Lower leg skin (tissue), 3 donors: ENCODE results near the gene SHMT1.

ENCODE experiments used
- POLR2A ChIP-seq, 2 donors: fragments of 450-650 bp; IDR thresholded peaks; one replicate each; pipeline ENCODE4 v1.6.1; 2016 to 2017; ENCODE audit warnings: antibody characterized with exemption in 2 of 2, mild to moderate bottlenecking in 1 of 2, moderate library complexity in 1 of 2
- TF ChIP-seq, protein P1 (sequence below), 3 donors: fragments of 450-650 bp; IDR thresholded peaks; one replicate each; pipeline ENCODE4 v1.5.1; 2016; ENCODE audit warnings: antibody characterized with exemption in 3 of 3, mild to moderate bottlenecking in 3 of 3, moderate library complexity in 2 of 3

DNA sequence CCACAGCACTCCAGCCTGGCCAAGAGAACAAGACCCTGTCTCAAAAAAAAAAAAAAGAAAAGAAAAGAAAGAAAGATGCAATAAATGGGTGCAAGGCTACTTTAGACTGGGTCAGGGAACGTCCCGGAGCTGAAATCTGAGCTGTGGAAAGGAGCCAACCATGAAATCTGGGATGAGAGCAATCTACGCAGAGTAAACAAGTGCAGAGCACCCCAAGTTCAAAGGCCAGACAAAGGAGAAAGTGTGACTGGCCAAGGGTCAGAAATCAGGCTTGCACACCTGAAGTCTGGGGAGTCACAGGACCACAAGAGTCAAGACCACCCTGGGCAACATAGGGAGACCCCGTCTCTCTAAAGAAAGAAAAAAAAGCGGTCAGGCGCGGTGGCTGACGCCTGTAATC lies 2.8 kb downstream of the SHMT1 start:
- TF ChIP-seq, protein P1, sequence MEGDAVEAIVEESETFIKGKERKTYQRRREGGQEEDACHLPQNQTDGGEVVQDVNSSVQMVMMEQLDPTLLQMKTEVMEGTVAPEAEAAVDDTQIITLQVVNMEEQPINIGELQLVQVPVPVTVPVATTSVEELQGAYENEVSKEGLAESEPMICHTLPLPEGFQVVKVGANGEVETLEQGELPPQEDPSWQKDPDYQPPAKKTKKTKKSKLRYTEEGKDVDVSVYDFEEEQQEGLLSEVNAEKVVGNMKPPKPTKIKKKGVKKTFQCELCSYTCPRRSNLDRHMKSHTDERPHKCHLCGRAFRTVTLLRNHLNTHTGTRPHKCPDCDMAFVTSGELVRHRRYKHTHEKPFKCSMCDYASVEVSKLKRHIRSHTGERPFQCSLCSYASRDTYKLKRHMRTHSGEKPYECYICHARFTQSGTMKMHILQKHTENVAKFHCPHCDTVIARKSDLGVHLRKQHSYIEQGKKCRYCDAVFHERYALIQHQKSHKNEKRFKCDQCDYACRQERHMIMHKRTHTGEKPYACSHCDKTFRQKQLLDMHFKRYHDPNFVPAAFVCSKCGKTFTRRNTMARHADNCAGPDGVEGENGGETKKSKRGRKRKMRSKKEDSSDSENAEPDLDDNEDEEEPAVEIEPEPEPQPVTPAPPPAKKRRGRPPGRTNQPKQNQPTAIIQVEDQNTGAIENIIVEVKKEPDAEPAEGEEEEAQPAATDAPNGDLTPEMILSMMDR (IDR thresholded peaks at IDR 0.05) = no peak
- TF ChIP-seq POLR2A (IDR thresholded peaks at IDR 0.05) = no peak
